CD4-positive, alpha-beta T cell treated with Interleukin-1 beta for 1 hour (primary cell): ENCODE results near the gene IGFBP7.

ENCODE experiments used
- DNase-seq, 2 donors: peaks; one replicate each; pipeline ENCODE4 v3.0.0-alpha.2; 2020 to 2022

IGFBP7 gene

GRCh38 chr4:57127361-57127760 is 17.2 kb upstream of the IGFBP7 start:
- DNase-seq, result no peak

- DNase-seq, result no peak
Observed at GRCh38 chr4:57125996-57126395, 15.8 kb upstream of the IGFBP7 start.

DNA sequence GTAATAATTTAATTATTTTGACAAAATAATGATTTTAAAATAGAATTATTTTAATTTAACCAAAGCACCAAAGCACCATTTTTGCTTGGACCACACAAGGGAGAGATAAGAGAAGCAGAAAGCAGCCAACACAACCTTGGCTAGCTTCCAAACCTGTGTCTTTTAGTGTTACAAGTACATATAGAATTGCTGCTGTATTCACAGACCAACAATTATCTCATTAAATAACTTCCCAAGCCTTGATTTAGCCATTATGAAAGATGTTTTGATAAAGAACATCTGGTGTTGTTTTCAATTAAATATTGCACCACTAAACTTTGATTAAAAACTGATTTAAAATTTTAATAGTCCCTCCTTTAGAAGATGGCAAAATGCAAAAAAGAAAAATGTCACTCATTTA is 14.0 kb upstream of the IGFBP7 start:
- no peak for DNase-seq

DNA sequence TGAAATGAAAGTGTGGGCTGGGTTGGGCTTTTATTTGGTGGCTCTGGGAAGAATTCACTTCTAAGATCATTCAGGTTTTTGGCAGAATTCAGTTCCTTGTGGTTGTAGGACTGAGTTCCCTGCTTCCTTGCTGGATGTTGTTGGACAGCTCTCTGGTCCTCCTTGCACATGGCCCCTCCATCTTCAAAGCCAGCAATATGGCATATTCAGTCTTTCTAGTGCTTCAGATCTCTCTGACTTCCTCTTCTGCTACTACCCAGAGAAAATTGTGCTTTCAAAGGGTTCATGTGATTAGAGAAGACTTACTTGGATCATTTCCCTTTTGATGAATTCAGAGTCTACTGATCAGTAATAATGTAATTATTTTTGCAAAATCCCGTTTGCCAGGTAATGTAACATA is 12.8 kb upstream of the IGFBP7 start:
- no peak for DNase-seq

- no peak for DNase-seq
Observed at GRCh38 chr4:57119054-57119651, 9.0 kb upstream of the IGFBP7 start.

DNA sequence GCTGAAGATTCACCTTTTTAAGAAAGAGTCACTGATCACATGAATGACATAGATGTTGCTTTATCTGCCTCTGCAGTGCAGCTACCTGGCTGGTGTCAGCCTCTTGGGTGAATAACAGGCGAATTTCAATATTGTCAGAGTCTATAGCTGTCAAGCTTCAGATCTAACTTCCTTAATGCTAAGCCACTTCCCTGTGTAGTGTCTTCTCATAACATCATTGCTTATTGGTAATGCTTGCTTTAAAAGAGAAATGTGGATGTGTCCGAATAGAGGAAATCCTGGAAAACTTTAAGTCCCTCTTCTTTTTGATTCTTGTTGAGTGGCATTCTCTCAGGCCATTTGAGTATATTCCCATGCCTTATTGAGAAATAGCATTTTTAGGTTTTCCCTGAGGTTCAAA is 7.3 kb upstream of the IGFBP7 start:
- DNase-seq, result no peak

GRCh38 chr4:57116245-57116644 is 6.1 kb upstream of the IGFBP7 start:
- DNase-seq, result no peak

DNA sequence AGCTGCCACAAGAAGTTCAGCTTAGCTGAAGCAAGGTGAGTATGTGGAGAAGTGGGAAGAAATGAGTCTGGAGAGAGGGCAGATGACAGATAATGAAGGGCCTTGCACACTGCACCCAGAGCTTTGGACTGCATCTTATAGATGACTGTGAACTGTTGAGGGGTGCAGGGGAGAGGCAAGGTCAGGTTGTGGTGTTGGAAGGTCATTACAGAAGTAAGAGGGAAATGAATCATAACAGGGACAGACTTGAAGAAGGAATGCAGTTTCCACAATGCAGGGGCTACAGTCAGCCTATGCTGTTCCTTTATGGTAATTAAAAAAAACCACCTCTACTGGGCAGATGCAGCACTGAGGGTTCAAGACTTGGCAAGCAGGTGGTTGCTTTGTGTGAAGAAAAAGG is 4.8 kb upstream of the IGFBP7 start:
- no peak for DNase-seq

- DNase-seq, result no peak
Observed at GRCh38 chr4:57113870-57114269, 3.7 kb upstream of the IGFBP7 start.

- peak in 1 of 2 donors; percentile 15 for DNase-seq
Observed at GRCh38 chr4:57110640-57111511, 691 bp upstream of the IGFBP7 start.

DNA sequence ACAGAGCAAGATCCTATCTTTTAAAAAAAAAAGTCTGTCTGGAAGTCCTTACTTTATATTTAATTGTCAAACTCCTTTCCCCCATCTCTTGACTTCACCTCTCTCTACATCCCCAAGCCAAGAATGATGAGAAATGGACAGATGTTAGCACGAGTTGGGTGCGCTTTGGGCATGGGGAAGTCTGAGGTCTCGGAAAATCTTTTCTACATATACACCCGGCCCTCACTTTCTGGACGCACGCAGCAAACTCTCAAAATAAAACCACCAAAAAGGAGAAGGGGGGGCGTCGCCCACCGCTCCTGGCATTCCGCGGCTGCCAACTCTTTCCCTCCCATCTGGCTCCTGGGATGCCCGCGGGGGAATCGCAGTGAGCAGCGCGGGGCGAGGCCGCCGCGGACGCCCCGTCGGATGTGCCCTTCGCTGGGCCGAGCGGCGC is 756 bp downstream of the IGFBP7 start:
- no peak for DNase-seq

- DNase-seq, result no peak
Observed at GRCh38 chr4:57106181-57106580, 4.0 kb downstream of the IGFBP7 start.

DNA sequence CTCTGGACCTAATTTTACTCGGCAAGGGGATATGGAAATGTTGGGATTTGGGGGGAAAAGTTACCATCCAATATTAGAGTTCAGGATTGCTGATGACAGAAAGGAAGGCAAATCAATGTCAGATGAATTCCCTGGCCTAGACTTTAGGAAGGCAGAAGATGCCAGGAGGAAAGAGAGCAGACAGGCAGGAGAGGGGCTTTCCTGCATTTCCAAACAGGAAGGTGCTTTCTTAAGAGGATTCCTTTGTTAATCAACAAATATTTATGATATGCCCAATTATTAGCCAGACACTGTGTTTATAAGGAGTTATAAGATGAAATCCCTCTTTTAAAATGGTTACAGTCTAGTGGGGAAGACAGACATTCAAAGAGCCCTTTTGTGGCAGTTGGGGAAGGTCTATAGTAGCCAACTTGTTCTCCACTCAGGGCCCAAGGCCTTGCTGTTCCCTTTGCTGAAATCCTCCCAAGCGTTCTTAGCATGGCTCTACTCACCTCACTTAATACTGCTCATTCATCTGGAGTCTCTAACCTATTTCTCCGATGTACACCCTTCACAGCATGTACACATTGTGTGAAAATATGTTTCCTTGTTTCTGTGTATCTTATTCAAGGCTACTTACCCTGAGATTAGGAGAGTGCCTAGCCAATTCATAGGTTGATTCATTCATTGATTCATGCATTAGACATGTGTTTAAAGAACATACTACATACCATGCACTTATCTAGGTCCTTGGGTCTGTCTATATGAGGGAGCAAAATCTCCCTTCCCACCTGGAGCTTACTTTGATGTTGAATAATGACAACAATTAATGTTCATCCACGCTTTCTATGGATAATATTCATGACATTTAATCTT is 5.3 kb downstream of the IGFBP7 start:
- no peak for DNase-seq

DNA sequence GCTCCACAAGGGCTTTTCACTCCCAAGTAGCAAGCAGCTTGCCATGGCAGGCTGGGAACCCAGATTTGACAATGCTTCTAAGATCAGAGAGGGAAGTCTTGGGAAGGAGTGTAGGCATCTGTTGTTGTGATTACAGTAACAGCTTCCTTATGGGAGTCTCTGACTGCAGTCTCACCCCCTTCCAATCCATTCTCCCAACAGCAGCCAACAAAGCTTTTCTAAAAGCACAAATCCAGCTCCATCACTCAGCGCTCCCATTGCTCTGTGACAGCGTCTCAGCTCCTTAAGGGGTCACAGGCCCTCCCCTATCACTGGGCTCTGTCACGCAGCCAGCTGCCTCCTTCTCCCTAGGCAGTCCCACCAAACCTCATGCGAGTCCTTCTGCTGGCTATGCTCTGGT is 7.1 kb downstream of the IGFBP7 start:
- no peak for DNase-seq

DNA sequence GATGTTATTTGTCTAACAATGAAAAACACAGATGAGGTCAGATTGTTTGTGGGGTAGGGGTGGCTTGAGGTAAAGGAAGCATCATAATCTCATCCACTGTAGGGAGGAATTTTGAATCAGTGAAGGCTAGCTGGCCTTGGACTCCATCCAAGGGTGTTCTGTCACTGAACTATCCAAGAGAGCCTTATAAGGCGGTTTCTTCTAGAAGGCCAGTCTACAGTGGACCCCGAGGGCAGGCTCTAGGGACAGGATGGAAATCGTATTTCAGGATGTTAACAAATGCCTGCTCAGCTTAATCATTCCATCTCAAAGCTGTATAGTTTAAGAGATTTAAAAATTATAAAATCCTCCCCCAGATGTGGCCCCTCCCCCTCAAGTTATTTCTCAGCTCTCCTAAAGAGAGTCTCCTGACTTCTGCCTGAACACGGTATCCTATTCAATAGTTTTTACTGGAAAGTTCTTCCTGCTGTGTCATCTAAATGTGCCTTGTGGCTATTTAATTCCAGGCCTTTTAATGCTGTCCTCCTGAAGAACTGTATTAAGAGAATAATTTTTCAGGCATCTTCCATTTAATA is 8.0 kb downstream of the IGFBP7 start:
- DNase-seq, result no peak

- no peak for DNase-seq
Observed at GRCh38 chr4:57100979-57101651, 9.1 kb downstream of the IGFBP7 start.

GRCh38 chr4:57099363-57099762 is 10.8 kb downstream of the IGFBP7 start:
- DNase-seq, result no peak

GRCh38 chr4:57098941-57099340 is 11.2 kb downstream of the IGFBP7 start:
- no peak for DNase-seq

DNA sequence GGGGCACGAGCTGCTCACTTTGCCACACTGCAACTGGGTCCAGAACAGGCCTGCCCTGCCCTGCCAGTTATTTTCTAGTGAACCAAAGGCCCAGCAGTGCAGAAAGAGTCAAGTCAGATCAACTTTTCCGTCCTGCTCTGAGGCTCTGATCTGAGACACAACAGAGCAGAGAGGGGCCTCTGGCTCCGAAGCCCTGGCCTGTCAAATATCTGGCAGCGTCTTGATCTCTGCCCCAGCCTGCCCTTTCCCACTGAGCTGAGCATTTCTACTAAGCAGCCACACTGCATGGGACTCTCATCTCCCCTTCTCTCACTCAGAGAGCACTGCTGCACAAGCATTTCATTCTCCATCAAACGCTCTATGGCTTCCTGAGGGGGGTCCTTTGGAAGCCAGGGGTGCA is 11.8 kb downstream of the IGFBP7 start:
- no peak for DNase-seq

DNA sequence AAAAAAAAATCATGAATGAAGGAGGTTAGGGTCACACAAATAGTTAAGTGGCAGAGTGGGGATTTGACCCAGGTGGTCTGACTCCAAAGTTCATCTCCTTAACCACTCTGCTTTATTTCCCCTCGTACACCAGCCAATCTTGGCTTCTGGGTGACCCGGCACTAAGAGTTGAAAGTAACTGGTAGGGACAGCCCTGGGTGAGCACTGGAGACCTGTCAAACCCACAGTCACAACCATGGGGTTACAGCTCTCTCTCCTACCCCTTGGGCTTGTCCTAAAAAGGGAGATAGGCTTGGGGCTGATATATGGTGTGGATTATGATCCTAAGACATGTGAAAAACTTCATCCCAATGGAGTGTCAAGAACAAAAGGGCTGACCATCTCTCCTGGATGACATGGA is 12.5 kb downstream of the IGFBP7 start:
- DNase-seq, result no peak

DNA sequence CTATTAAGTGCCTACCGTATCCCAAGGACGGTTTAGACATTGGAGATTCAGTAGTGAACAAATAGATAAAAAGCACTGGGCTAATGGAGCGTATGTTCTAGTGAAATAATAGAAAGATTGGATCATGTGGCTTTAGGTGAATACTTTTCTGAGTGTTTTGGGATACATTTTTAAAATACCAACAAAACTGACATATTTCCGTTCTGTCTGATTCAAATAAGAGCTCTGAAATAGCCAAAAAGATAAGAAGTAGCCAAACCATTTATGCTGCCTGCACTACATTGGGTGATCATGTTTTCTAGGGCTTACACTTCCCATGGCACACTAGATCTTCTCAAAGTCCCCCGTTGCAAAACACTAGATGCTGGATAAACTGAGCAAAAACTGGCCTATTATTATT is 14.2 kb downstream of the IGFBP7 start:
- no peak for DNase-seq

DNA sequence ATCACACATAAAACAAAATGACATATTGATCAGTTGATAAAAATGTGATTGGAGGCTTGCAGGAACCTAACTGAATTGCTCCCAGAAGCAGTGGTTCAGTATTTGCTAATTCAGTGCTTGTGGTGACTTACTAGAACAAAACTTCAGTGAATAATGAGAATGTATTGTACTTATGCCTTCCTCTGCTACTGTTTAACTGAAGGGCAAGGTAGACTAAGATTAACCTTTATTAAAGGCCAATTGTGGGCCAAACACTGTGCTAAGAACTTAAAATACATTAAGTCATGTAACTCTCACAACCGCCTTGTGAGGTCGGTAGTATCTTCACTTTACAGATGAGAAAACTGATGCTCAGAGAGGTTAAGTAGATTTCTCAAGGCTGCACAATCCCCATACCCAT is 14.9 kb downstream of the IGFBP7 start:
- DNase-seq, result no peak

GRCh38 chr4:57094832-57095223 is 15.4 kb downstream of the IGFBP7 start:
- no peak for DNase-seq
